Activated T-helper 17 cell treated with anti-CD3 and anti-CD28 coated beads, Interleukin-2, amount 50 U/mL, for 72 hours (primary cell): ENCODE measurements around the gene ZNF750. TPM values are rescaled to one million over a fixed set of nuclear protein-coding genes. Genes with fewer than 3 reads are reported as not detected.
A peak's percentile ranks its signal among the peaks of the same experiment; 100 is the strongest.
"Not testable (repeated sequence)": the region's sequence is repeated elsewhere in the genome, so short reads cannot be mapped to it uniquely, and the experiment has no call there.

Experiments
- ATAC-seq: fragments of 150-1000 bp; cut with Tn5 transposase; replicated peaks from 2 replicates; pipeline ENCODE4 v1.10.0; 2021; ENCODE audit warnings: mild to moderate bottlenecking, moderate library complexity
- H3K27ac Mint-ChIP-seq: one replicate; pipeline ENCODE4 v1.8.0; 2022; ENCODE audit warnings: mixed read lengths
- H3K27me3 Mint-ChIP-seq: one replicate; pipeline ENCODE4 v1.8.0; 2022; ENCODE audit warnings: mixed read lengths
- H3K36me3 Mint-ChIP-seq: one replicate; pipeline ENCODE4 v1.8.0; 2022; ENCODE audit warnings: low read depth, mild to moderate bottlenecking, mixed read lengths
- H3K4me1 Mint-ChIP-seq: one replicate; pipeline ENCODE4 v1.8.0; 2022; ENCODE audit warnings: mixed read lengths
- H3K4me3 Mint-ChIP-seq: one replicate; pipeline ENCODE4 v1.8.0; 2022; ENCODE audit warnings: mild to moderate bottlenecking, mixed read lengths
- H3K9me3 Mint-ChIP-seq: one replicate; pipeline ENCODE4 v1.8.0; 2022; ENCODE audit warnings: mixed read lengths
- total RNA-seq, 2 donors: library from RNA; stranded (reverse); gene quantifications; one replicate each; pipeline ENCODE4 v1.2.3, GENCODE V29; 2022

ZNF750 gene
- total RNA-seq, 2 donors from 2014 or later = not detected

DNA sequence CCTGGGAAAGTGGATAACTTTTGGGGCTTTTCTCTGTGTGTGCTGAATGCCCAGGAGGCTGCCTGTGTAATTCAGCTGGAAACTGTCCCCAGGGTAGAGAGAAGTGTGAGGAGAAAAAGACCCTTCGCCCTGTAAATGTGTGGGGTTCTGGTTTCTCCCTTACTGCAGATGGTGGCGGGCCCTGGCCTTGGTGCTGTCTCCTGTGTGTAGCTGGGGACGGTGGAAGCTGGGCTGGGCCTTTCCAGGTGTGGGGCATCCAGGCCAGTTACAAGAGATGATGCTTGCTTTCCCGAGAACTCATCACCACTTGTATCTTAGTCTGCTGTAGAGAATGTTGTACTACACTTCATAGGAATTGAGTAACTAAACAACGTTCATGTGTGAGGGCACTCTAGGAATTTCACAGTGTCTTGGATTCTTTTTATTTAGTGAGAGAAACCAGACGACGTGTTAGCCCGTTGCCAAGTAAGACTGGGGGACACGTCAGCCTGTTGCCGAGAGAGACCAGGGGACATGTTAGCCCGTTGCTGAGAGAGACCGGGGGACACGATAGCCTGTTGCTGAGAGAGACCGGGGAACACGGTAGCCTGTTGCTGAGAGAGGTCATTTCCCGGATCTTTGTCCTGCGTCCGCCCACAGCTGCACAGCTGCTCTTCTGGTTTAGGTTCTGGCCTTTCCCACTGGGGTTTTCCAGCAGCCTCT lies 44.9 kb downstream of the ZNF750 start:
- peaks cover 30% of the 10 kb centered on the region for H3K36me3 Mint-ChIP-seq
- H3K27ac Mint-ChIP-seq = no peak overlapping the region
- ATAC-seq = no peak
- no peaks in the 10 kb centered on the region for H3K9me3 Mint-ChIP-seq
- no peak overlapping the region for H3K4me3 Mint-ChIP-seq
- H3K4me1 Mint-ChIP-seq = no peaks in the 10 kb centered on the region
- H3K27me3 Mint-ChIP-seq = no peaks in the 10 kb centered on the region

DNA sequence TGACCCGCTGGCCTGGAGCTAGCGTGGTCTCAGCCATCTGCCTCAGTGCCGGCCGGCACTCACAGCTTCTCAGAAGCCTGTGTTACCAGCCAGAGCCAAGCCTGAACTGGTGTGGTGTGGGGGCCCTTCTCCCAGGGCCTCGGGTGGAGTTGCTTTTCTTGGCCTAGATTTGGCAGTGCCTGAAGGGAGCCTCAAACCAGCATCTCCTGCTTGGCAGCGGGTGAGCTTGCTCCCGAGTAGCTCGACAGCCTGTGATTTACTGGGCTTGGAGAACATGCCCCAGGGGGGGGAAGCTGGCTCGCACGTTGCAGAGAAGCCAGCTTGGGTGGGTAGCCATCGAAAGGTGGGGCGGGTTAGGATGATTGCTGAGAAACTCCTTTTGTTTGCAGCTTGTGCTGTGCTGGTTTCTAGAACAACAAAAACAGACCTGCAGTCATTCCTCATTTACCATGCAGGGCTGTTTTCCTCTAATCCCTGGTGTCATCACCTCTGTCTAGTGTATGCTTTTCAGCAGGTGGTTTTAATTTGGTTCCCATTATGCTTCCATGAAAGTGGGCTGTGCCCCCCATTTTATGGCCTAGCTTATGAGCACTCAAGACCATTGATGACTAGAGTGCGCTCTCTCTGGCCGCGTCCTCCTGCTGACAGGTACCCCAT lies 45.7 kb downstream of the ZNF750 start:
- Mint-ChIP-seq H3K4me3 (no peak overlapping the region), H3K27me3 (no peaks in the 10 kb centered on the region), H3K4me1 (no peaks in the 10 kb centered on the region), H3K27ac (no peak overlapping the region), H3K9me3 (no peaks in the 10 kb centered on the region), H3K36me3 (peaks cover 25% of the 10 kb centered on the region)
- ATAC-seq = no peak

DNA sequence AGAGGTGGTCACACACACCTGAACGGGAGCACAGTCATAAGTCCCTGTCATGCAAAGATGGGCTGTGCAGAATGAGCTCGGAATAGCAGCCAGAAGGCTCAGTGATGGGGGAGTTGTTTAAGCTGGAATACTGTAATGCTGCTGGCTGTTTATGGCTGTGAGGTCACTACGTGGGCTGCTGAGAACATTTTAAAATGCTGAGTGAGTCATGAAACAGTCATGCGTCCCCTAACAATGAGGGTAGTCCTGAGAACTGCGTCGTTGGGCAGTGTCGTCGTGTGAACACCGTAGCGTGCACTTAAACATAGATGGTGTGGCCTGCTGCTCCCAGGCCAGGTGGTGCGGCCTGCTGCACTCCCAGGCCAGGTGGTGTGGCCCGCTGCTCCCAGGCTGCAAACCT lies 48.3 kb downstream of the ZNF750 start:
- no peak overlapping the region for H3K27ac Mint-ChIP-seq
- H3K4me1 Mint-ChIP-seq = no peaks in the 10 kb centered on the region
- no peak overlapping the region for H3K4me3 Mint-ChIP-seq
- H3K9me3 Mint-ChIP-seq = no peaks in the 10 kb centered on the region
- H3K27me3 Mint-ChIP-seq = no peaks in the 10 kb centered on the region
- ATAC-seq = no peak
- peaks cover 5% of the 10 kb centered on the region for H3K36me3 Mint-ChIP-seq

DNA sequence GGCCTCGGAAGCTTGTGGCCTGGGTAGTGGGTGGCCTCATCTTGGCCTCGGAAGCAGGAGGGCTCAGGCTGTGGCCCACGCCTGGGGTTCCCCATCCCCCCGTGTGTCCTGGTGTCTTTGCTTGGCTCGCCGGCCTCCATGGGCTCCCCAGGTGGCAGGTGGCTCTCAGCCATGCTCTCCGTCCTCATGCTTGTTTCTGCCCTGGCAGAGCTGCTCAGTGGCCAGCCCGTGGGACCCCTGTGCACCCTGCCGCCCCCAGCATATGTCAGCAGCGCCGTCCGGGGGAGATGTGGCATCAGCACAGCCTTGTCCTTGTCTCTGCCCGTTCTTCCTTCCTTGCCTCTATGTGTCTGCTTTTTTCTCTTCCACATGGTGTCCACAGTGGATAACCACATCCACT lies 49.4 kb downstream of the ZNF750 start:
- no peaks in the 10 kb centered on the region for H3K9me3 Mint-ChIP-seq
- H3K27ac Mint-ChIP-seq = no peak overlapping the region
- H3K36me3 Mint-ChIP-seq = peaks cover 5% of the 10 kb centered on the region
- no peak for ATAC-seq
- no peaks in the 10 kb centered on the region for H3K4me1 Mint-ChIP-seq
- no peak overlapping the region for H3K4me3 Mint-ChIP-seq
- H3K27me3 Mint-ChIP-seq = no peaks in the 10 kb centered on the region

DNA sequence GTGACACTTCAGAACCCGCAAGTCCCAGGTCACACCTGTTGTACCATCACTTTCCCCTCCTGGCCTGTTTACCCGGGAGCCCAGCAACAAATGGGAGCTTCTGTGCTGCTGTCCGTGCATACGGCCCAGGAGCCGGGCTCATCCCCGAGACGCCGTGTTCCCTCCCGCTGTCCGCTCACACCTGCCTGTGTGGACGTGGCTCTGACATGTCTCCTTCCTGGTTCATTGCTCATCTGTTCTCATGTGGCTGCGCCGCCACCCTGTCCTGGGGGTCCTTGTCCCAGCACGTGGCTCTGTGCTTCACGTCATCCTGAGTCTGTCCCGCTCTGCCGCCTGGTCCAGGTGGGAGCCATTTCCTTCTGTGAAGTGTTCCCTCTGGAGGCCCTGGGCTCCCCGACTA lies 50.0 kb downstream of the ZNF750 start:
- Mint-ChIP-seq H3K27ac (no peak overlapping the region), H3K4me3 (no peak overlapping the region), H3K36me3 (peaks cover 5% of the 10 kb centered on the region), H3K27me3 (no peaks in the 10 kb centered on the region), H3K4me1 (no peaks in the 10 kb centered on the region), H3K9me3 (no peaks in the 10 kb centered on the region)
- no peak for ATAC-seq

DNA sequence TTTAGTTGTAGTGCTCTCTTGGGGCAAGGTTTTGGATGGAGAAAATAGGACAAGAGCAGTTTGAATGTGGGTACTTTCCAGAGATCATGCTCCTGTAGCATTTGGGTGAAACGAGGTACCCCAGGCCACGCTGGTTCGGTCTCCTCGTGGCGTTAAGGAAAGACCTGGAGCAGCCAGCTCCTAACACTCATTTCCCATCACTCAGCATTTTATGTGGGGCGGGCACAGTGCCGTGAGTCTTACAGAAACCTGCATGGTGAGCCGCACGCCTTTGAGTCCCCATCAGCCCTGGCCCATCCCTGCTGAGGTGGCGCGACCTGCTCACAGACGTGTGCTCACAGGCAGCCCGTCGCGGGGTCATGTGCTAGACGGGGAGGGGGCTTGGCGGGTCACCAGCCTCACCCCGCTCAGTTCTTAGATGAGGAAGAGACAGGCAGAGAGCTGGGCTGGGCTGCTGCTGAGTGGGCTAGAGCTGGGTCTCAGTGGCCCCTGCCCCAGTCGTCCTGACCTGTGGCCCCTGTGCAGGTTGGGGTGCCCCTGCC lies 50.7 kb downstream of the ZNF750 start:
- no peak overlapping the region for H3K27ac Mint-ChIP-seq
- no peaks in the 10 kb centered on the region for H3K9me3 Mint-ChIP-seq
- H3K4me1 Mint-ChIP-seq = no peaks in the 10 kb centered on the region
- H3K4me3 Mint-ChIP-seq = no peak overlapping the region
- H3K36me3 Mint-ChIP-seq = peaks cover 10% of the 10 kb centered on the region
- ATAC-seq = no peak
- no peaks in the 10 kb centered on the region for H3K27me3 Mint-ChIP-seq

DNA sequence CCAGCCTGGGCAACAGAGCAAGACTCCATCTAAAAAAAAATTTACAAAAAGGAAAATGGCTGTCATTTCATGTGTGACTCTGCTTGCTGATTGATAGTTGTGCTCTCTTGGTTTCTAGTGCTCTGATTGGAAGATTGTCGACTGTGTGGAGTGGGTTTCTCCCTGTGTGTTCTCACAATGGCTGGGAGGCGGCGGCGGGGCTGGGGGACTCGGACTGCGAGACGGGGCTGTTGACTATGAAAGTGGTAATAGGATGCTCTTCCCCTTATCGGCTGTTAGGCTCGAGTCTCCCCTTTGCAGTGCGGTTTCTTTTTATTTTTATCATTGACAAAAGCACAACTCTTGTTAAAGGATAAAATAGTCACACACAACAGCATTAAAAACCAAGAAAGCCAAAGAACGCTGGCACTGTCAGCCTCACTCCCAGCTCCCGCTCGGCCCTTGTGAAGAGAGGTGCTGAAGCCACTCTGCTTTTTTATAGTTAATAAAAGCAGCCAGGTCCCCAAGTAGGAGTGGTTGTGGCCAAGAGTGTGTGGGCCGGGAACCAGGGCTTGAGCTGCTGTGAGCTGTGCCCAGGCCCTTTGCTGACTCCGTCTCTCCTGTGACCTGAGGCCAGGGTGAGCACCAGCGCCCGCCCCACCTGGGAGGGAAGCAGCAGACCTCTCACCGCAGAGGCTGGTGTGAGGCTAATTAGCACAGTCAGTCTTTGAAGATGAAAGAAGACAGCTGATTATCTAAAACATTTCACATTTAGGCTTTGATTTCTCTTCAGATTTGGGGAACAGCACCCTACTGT lies 51.4 kb downstream of the ZNF750 start:
- ATAC-seq = no peak
- no peaks in the 10 kb centered on the region for H3K27me3 Mint-ChIP-seq
- H3K4me1 Mint-ChIP-seq = no peaks in the 10 kb centered on the region
- H3K4me3 Mint-ChIP-seq = no peak overlapping the region
- H3K9me3 Mint-ChIP-seq = no peaks in the 10 kb centered on the region
- no peak overlapping the region for H3K27ac Mint-ChIP-seq
- peaks cover 16% of the 10 kb centered on the region for H3K36me3 Mint-ChIP-seq

DNA sequence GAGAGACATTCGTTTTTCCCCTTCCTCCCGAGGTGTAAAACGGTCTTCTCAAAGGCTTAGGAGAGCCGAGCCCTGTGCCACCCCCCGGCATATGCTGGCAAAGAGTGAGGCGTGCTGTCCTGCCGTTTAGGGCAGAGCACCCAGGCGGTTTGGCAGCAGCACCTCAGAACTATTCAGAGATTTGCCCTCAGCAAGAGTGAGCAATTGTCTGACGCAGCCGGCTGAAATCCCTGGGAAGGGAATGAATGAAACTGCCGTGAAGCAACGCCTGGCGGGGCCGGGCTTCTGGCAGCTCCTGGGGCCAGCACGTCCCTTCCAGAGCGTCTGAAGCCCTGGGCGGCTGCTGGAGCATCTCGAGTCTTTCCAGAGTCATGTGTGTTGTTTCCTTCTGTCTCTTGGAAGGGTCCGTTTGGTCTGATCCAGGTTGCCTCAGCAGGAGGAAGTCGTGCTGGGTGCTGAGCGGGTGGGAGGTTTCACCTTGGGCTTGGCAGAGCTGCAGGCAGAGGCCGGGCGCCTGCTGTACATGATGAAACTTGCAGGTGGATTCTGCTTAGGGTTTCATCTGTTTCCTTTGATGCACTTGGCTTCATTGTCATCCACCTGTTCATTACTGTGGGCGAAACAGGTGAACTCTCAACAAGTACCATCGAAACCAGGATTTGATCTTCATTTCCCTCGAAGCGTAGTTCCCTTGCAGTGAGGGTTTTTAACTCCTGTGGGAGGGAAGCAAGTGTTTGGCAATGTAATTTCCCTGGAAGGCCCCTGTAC lies 52.6 kb downstream of the ZNF750 start:
- Mint-ChIP-seq H3K27ac (no peak overlapping the region), H3K27me3 (no peaks in the 10 kb centered on the region), H3K4me1 (peaks cover 5% of the 10 kb centered on the region), H3K4me3 (no peak overlapping the region), H3K36me3 (peaks cover 27% of the 10 kb centered on the region), H3K9me3 (no peaks in the 10 kb centered on the region)
- no peak for ATAC-seq

DNA sequence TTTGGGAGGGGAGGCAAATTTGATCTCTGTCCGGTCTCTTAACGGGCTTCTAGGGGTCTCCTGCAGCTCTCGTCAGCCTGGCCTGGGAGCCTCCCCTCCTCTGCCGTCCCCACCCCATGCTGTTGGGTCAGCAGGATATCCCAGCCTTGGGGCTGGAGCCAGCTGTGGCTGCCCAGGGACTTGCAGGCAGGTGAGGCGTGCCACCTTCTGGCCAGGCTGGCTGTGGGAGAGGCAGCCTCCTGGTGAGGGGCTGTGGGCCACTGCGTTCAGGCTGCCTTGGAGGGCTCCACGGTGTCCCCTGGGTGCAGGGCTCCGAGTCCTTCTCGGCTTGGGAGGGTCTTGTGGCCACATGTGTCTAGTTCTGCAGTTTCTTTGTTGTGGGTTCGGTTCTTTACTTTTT lies 53.4 kb downstream of the ZNF750 start:
- no peaks in the 10 kb centered on the region for H3K9me3 Mint-ChIP-seq
- H3K4me3 Mint-ChIP-seq = no peak overlapping the region

DNA sequence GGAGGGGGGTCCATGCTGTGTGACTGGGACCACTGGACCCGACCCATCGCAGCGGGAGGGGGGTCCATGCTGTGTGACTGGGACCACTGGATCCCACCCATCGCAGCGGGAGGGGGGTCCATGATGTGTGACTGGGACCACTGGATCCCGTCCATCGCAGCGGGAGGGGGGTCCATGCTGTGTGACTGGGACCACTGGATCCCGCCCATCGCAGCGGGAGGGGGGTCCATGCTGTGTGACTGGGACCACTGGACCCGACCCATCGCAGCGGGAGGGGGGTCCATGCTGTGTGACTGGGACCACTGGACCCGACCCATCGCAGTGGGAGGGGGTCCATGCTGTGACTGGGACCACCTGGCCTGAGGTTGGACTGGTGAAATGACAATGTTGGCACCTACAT lies 54.2 kb downstream of the ZNF750 start:
- H3K27me3 Mint-ChIP-seq, H3K4me3 Mint-ChIP-seq, H3K4me1 Mint-ChIP-seq, ATAC-seq, H3K9me3 Mint-ChIP-seq, H3K27ac Mint-ChIP-seq: not testable (repeated sequence)
- H3K36me3 Mint-ChIP-seq = peaks cover 28% of the 10 kb centered on the region

More for the DNA sequence above, 53.4 kb downstream of the ZNF750 start:
- no peak for ATAC-seq
- H3K36me3 Mint-ChIP-seq = peaks cover 29% of the 10 kb centered on the region
- H3K27ac Mint-ChIP-seq = no peak overlapping the region
- H3K4me1 Mint-ChIP-seq = peaks cover 5% of the 10 kb centered on the region
- no peaks in the 10 kb centered on the region for H3K27me3 Mint-ChIP-seq

DNA sequence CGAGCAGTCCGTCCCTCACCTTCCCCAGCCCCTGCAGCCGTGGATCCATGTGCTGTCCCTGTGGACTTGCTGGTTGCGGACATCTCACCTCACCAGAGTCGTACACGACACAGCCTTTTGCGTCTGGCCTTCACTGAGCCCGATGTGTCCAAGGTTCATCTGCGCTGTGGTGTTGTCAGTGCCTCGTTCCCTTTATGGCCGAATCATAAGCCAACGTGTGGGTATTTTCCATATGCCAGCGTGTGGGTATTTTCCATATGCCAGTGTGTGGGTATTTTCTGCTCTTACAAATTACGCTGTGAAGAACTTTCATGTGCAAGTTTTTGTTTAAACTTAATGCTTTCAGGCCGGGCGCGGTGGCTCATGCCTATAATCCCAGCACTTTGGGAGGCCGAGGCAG lies 56.3 kb downstream of the ZNF750 start:
- H3K27ac Mint-ChIP-seq = no peak overlapping the region
- no peak overlapping the region for H3K4me3 Mint-ChIP-seq
- H3K9me3 Mint-ChIP-seq = no peaks in the 10 kb centered on the region
- H3K4me1 Mint-ChIP-seq = peaks cover 5% of the 10 kb centered on the region
- peaks cover 28% of the 10 kb centered on the region for H3K36me3 Mint-ChIP-seq
- no peaks in the 10 kb centered on the region for H3K27me3 Mint-ChIP-seq
- ATAC-seq = no peak

DNA sequence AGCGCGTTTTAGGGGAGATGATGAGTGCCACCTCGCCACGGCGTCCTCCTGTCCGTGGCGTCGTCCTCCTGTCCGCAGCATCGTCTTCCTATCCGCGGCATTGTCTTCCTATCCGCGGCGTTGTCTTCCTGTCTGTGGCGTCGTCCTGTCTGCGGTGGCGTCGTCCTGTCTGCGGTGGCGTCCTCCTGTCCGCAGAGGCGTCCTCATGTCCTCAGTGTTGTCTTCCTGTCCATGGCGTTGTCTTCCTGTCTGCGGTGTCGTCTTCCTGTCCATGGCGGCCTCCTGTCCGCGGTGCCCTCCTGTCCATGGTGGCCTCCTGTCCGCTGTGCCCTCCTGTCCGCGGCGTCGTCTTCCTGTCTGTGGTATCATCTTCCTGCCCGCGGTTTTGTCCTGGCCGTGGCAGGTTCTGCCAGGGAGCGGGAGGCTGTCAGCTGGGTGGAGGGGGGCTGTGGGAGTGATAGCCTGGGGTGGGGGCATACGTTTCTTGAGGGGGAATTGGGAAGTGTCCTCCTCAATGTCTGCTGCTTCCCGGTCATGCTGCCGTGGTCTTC lies 57.1 kb downstream of the ZNF750 start:
- H3K36me3 Mint-ChIP-seq = peaks cover 28% of the 10 kb centered on the region
- peaks cover 5% of the 10 kb centered on the region for H3K4me1 Mint-ChIP-seq
- H3K27me3 Mint-ChIP-seq = no peaks in the 10 kb centered on the region
- no peak overlapping the region for H3K4me3 Mint-ChIP-seq
- no peak for ATAC-seq
- H3K27ac Mint-ChIP-seq = peak overlapping the region; percentile 43
- no peaks in the 10 kb centered on the region for H3K9me3 Mint-ChIP-seq

DNA sequence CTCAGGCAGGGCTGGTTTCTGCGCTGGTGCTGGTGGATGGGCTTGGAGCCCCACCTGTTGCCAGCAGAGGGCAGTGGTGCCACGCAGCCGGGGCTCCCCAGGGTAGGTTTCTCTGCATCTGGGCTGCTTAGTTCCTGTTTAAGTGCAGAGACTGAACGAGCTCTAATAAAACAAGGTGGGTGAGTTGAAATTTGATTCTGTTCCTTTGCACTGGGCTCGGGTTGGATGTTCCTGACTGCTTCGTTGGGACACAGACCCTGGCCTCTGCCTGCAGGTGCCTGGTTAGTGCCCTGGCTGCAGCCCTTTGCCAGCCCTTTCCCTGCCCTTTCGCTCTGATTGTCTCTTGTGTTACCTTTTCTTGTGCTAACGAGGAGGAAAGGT lies 57.9 kb downstream of the ZNF750 start:
- Mint-ChIP-seq H3K36me3 (peaks cover 28% of the 10 kb centered on the region), H3K4me3 (no peak overlapping the region), H3K27ac (peak overlapping the region; percentile 43), H3K27me3 (no peaks in the 10 kb centered on the region), H3K4me1 (peaks cover 5% of the 10 kb centered on the region), H3K9me3 (no peaks in the 10 kb centered on the region)
- peak; percentile 100 for ATAC-seq
